EL (cell line): ENCODE measurements around the gene MTA2.
"Not testable (repeated sequence)": the region's sequence is repeated elsewhere in the genome, so short reads cannot be mapped to it uniquely, and the experiment has no call there.

Source experiments
- DNase-seq: peaks from one replicate; pipeline ENCODE4 v3.0.0-alpha.2; 2016

MTA2 gene

GRCh38 chr11:62601372-62602140 is at the start of gene MTA2:
MTA2 (minus strand) TSS chr11:62601865; CDS start chr11:62601450, 415 bp downstream.
- DNase-seq = peak; percentile 98

DNA sequence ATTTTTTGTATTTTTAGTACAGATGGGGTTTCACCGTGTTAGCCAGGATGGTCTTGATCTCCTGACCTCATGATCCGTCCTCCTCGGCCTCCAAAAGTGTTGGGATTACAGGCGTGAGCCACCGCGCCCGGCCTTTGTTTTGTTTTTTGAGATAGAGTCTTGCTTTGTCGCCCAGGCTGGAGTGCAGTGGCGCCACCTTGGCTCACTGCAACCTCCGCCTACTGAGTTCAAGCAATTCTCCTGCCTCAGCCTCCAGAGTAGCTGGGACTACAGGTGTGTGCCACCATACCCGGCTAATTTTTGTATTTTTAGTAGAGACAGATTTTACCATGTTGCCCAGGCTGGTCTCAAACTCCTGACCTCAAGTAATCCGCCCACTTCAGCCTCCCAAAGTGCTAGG is 48.6 kb upstream of the MTA2 start:
- DNase-seq = not testable (repeated sequence)

GRCh38 chr11:62649486-62649885 is 47.8 kb upstream of the MTA2 start:
- no peak for DNase-seq

DNA sequence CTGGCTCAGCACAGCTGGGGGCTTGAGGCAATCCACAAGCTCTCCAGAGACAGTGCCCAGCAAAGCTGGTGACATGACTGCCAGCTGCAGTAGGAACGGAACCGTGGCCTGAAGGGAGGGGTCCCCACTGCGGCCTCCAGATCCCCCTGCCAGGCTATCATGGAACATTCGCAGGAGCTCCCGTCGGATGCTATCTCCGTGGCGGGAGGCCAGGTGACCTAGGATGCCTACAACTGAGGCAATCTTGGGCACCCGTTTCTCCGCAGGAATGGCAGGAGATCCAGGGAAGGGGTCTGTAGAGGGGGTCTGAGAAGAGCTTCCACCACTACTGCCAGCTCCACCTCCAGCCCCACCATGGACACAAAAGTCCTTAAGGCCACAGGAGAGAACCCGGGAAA is 47.3 kb upstream of the MTA2 start:
- DNase-seq = no peak

GRCh38 chr11:62648185-62648966 is 46.7 kb upstream of the MTA2 start:
- DNase-seq = no peak

GRCh38 chr11:62647609-62648005 is 45.9 kb upstream of the MTA2 start:
- no peak for DNase-seq

GRCh38 chr11:62646825-62647608 is 45.4 kb upstream of the MTA2 start:
- DNase-seq = no peak

GRCh38 chr11:62645946-62646824 is 44.5 kb upstream of the MTA2 start, which contains the start of gene GANAB:
GANAB (minus strand) TSS chr11:62646613; CDS start chr11:62646599, 14 bp downstream.
- DNase-seq = peak; percentile 99

DNA sequence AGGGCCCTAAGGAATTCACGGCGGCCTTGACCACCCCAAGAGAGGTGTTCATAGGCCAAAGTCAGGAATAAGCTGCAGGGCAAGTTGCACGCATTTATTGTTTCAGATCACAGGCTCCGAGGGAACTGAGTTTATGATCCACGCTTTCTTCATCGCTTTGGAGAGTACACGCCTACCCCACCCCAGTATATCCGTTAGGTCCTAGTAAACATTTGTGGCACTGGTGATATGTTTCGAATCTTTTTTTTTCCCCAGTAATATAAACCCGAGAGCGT is 43.9 kb upstream of the MTA2 start:
- DNase-seq = peak; percentile 16

GRCh38 chr11:62644220-62644619 is 42.6 kb upstream of the MTA2 start:
- no peak for DNase-seq

GRCh38 chr11:62632492-62632891 is 30.8 kb upstream of the MTA2 start:
- DNase-seq = no peak

DNA sequence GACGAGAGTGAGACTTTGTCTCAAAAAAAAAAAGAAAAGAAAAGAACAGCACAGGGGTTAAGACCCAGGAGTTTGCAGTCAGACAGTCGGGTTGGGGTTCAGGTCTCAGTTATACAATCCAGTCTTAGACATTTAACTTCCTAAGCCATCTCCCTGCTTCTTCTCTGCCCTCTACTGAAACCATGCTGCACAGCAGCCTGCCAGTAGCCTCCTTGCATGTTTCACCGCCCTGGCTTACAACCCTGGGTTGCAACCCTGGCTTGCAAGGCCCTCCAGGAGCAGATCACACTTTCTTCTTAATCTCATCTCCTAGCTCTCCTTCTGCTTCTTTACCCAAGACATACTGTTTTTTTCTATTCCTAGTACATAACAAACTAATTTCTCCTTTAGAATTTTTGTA is 26.0 kb upstream of the MTA2 start:
- DNase-seq = no peak

DNA sequence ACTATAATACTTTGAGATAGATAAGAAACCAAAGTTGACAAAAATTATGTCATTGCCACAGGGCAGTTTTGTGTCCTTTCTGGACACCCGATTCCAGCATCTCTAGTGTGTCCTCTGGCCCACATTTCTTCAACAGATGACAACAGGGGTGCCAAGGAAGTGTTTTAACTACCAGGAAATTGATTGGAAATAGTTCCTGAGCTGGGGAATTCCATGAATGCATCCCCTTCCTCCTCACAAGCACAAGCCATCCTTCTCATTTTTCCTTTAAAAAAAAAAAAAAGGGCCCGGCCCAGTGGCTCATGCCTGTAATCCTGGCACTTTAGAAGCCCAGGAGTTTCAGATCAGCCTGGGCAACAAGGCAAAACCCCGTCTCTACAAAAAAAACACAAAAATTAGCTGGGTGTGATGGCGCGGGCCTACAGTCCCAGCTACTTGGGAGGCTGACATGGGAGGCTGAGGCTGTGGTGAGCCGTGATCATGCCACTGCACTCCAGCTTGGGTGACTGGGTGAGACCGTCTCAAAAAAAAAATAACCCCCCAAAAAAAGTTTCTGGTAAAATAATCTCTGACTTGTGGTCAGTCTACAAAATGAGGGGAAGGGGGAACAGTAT is 20.9 kb upstream of the MTA2 start:
- DNase-seq = no peak

DNA sequence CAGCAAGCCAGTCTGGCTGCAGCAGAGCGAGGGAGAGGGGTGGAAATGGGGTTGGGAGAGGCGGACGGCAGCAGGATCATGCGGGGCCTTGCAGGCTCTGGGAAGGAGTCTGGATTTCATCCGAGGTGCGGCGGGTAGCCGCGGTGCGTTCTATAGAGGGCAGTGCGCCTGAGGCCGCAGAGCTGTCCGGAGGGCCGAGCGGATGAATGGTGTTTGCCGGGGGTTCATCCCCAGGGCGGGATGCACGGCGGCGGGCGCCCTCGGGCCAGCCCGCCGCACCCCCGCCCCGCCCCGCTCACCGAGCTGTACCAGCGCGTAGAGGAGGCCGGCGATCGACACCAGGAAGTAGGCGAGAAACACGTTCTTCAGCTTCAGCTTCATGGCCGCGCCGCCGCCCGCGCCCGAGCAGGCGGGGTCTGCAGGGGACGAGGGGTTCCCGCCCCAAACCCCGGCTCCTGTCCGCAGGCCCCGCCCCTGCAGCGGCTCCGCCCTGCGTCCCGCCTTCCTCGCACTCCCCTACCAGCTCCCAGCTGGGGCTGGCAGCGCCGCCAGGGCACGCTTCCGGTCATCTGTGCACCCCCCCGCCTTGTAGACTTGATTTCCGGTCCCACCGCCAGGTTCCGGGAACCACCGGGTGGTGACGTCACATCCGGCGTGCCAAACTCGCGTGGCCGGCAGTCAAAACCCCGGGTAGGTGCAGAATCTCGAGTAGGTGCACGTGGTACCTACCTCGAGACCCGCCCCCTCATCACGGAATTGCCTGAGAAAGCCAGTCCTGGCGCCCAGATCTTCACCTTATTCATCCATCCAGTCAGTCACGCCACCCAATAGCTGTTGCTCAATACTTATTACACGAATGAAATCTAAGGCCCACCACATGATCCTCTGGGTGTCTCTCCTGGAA is 20.2 kb upstream of the MTA2 start, which contains the start of gene B3GAT3:
TSS of gene B3GAT3 (minus strand) at position 420 of the 904 bp plus-strand sequence. CDS start at position 381, 39 bp downstream.
- peak; percentile 99 for DNase-seq

DNA sequence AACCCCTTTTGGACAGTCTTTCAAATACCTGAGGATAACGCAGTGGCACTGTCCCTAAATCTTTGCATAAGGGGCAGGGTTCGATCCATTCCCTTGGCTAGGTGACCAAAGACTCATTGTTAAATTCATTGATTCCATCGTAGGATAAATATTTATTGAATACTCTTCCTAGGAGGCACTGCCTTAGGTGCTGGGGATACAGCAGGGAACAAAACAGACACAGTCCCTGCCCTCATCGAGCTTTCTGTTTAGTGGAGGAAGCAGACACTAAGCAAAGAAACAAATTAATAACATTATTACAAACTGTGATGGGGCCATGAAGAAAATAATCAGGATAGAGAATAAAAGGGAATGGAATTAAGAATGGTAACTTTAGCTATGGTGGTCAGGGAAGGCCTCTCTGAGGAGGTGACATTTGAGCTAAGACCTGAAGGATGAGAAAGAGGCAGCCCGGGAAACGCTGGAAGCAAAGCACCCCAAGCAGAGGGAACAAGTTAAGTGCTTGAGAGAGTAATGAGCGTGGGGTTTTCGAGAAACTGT is 19.4 kb upstream of the MTA2 start:
- DNase-seq = no peak

DNA sequence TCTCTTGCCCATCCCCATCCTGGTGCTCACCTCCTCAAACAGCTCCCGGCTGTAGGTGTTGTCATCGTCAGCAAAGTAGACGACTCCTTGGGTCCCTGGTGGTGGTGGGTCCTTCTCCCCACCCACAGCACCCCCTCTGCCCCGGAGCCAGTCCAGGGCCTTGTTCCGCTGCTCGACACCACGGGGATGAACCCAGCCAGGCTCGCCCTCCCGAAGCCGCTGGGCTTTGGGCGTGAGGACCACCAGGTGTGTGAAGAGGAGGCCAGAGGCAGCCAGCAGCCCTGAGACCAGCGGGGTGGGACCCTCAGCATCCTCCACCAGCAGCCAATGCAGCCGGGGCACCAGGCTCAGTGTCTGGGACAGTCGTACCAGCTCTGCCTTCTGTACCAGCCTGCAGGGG is 15.3 kb upstream of the MTA2 start:
- DNase-seq = not testable (repeated sequence)

DNA sequence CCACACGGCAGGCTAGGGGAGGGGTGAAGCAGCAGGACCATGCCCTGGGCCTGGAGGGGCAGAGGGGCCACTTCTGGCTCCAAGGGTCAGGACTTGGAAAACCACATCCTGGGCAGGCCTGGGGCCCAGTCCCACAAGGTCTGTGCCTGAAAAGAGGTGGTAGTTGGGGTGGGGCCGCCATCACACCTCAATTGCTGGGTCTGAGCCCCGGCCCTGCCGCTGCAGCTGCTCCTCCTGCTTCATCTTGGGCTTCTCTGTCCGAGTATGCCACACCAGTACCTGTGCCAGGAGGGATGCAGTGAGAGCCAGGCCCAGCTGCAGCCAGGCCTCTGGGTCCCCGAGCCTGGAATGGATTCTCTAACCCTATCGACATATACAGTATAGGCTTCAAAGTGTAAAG is 13.9 kb upstream of the MTA2 start:
- no peak for DNase-seq

GRCh38 chr11:62614275-62614674 is 12.6 kb upstream of the MTA2 start:
- DNase-seq = no peak

- no peak for DNase-seq
Observed at GRCh38 chr11:62613291-62613778, 11.7 kb upstream of the MTA2 start.
